ENCODE data around the gene GRAP2.

DNA sequence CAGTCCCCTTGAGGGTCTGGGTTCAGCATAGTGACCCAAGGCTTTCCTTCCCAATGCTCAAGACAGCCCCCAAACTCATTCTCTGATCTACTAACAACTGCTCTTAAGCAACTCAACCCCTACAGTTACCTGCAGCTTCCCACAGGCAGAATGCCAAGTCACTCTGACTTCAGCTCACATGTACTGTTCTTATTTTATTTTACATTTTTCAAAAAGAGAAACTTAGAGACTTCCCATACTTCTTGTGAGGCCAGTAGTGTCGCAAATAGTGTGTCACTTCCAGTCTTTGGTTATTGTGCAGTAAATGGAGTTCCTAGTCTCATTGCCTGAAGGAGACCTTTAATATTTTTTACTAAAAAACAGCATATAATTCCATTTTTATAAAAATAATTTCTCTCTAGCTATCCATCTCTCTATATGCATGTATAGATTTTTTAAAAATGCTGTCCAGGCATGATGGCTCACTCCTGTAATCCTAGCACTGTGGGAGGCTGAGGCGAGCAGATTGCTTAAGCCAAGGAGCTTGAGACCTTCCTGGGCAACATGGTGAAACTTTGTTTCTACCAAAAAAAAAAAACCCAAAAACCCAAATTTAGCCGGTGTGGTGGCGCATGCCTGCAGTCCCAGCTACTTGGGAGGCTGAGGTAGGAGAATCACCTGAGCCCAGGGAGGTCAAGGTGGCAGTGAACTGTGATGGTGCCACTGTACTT, 49.1 kb upstream of the GRAP2 start:
- TF ChIP-seq CTCF (IDR thresholded peaks at IDR 0.05) (no peak), POLR2AphosphoS5 (IDR thresholded peaks at IDR 0.05) (no peak), EP300 (IDR thresholded peaks at IDR 0.05) (no peak)

Measured in gastroesophageal sphincter (tissue), 3 donors.